Stimulated activated CD4-positive, alpha-beta T cell treated with anti-CD3 and anti-CD28 coated beads, Interleukin-2, amount 100 ng/mL, for 24 hours (primary cell): ENCODE measurements around the gene HEATR5B.

Experiments used
- DNase-seq, 2 donors: peaks; one replicate each; pipeline ENCODE4 v3.0.0-alpha.2; 2020

Gene HEATR5B

DNA sequence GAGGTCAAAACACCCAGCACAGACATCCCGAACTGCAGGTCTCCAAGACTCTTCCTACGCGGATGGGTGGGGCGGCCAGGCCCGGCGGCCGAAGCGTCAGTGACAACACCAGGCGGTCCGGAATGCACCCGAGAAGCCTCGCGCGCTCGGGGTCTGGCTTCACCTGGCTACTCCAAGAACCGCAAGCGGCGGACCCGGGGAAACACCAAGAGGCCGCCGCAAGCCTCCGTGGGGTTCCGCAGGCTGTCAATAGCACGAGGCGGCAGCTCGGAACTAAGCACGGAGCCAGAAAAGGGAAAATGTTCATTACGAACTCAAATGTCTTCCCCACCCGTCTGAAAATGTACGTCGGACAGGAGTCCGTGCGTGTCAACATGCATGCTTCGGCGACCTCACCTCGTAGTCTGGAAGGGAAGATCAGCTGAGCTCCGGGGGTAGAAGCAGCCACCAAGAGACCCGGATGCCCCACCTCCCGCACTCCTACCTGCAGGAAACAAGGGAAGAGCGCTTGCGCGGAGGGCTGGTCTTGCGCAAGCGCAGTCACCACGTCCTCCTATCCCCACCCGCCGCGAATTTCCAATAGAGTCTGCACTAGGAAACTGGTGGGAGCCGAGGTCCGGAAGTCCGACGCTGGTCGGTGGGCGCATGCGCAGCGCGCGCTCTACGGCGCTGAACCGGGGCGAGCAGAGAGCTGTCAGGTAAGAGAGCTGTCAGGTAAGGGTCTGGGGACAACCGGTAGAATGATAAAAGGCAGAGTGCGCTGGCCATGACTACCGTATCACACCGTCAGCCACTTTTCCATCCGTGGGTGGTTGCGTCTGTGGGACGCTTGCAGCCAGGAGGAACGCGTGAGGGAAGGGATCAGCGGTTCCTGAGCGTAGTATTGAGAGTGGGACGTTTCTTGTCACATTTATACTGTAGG lies at the start of gene HEATR5B, which contains the start of gene GPATCH11:
Gene HEATR5B, minus strand, starts transcription at position 500 of the 922 bp plus-strand sequence. CDS start 958 bp downstream, outside the sequence.
Gene GPATCH11, plus strand, starts transcription at position 646 of the 922 bp plus-strand sequence. CDS start 3,864 bp downstream, outside the sequence.
- peak; percentile 93 for DNase-seq

DNA sequence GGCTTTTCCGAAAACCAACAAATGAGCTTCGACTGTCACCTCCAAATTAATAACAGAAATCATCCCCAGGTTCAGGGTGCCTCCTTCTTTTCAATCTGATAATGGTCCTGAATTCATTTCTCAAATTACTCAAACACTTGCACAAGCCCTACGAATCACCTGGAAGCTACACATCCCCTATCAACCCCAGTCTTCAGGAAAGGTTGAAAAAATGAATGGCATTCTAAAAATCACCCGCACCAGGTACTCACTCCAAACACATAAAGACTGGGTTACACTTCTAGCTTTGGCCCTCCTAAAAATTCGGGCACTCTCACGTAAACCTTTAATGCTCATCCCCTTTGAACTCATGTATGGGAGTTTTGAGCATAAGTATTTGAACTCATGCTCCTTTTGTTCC lies 48.7 kb upstream of the HEATR5B start:
- no peak for DNase-seq

DNA sequence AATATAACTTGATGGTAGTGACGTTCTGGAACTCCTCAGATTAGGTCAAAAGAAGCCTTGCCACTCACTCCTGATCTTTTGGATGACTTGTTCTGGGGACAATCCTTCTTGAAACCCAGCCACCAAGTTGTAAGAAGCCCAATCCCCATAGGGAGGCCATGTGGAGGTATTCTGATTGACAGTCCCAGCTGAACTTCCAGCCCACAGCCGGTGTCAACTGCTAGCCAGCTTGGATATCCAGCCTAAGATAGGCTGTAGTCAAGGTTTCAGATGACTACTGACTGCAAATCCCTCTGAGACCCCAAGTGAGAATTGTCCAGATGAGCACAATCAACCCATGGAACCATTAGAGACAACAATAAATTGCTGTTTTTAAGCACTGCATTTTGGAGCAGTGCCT lies 41.2 kb upstream of the HEATR5B start:
- no peak for DNase-seq

DNA sequence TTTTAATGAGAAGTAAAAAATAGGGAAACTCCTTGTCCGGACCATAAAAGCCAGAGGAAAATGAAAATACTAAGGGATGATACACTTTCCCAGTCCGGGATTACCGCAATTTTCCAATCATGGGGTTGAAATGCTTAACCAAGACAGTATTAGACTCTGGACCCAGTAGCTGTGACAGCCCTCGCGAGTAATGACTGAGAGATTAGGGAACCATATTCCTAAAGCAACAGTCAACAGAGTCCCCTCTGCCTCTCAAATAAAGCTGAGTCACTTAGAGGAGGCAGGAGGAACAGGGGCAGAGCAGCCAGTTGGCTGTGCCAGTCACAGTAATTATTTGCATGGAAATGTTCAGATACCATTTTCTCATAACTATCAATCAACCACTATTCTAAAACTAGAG lies 35.0 kb upstream of the HEATR5B start:
- no peak for DNase-seq

DNA sequence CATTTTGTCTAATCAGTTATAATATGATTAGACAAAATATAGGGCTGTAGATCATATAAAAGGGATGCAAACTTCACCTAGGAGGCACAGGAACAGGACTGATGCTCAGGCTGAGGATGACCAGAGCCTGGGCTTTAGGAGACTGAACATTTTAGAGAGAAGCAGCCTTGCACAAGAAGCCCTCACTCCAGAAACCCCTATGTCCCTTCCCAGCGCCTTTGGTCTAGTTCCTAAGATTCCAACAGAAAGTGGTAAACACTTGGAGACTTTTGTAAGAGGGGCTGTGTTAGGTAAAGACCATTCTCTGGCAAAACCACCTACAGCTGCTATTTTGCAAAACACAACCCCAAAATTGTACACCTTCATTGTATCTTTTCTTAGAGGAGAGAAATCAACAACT lies 33.4 kb upstream of the HEATR5B start:
- no peak for DNase-seq

DNA sequence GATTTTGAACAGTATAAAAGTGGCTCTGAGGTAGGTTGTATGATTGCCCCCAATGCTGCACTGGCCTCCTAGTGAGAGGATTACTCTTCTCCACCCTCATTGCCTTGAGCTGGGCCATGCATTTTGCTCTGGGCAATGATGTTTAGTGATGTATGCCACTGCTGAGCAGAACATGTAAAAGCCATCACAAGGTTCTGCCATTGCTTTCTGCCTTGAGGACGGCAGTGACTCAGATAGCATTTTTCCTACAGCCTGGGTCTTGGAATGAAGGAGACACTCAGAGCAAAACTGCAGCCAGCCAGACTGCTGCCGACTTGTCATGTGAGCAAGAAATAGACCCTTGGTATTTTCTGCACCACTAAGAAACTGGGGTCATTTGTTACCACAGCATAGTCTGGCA lies 27.8 kb upstream of the HEATR5B start:
- no peak for DNase-seq

DNA sequence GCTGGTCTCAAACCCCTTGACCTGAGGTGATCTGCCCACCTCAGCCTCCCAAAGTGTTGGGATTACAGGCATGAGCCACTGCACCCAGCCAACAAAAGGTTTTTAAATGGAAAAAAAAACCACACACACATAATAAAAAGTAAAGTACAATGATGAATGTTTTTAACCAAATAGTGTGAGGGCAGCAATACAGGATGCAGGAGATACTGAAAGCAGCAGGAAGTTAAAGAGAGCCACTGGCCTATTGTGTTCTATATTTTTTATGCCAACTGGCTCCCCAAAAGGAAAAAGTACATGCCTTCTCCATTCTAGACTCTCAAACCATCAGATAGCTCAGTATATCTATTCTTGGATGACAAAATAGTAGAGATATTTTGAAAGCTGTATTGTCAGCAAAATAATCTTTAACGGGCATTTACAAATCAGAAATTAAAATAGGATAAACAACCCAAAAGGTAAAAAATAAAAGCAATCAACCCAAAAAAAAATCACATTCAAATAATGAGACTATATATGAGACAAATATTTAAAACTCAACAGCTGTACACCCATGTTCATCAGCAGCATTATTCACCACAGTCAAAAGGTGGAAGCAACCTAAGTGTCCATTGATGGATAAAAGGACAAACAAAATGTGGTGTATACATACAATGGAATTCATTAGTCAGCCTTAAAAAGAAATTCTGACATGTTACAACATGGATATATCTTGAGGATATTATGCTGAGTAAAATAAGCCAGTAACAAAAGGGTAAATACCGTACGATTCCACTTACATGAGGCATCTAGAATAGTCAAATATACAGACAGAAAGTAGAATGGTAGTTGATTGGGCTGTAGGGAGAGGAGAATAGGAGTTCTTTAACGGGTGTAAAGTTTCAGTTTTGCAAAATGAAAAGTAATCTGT lies 26.4 kb upstream of the HEATR5B start:
- no peak for DNase-seq

DNA sequence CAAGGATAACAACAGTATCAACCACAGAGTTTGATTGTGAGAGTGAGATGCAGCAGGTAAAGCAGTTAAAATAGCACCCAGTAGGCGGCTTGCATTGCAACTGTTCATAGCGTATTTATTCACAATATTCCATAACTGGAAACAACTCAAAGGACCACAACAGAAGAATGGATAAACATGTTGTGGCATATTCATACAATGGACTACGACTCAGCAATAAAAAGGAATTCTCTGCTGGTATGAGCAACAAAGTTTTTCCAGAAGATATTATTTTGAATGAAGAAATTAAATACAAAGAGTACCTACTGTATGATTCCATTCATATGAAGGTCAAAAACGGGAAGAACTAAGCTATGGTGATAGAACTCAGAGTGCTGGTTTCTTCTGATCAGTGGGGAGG lies 25.4 kb upstream of the HEATR5B start:
- no peak for DNase-seq

DNA sequence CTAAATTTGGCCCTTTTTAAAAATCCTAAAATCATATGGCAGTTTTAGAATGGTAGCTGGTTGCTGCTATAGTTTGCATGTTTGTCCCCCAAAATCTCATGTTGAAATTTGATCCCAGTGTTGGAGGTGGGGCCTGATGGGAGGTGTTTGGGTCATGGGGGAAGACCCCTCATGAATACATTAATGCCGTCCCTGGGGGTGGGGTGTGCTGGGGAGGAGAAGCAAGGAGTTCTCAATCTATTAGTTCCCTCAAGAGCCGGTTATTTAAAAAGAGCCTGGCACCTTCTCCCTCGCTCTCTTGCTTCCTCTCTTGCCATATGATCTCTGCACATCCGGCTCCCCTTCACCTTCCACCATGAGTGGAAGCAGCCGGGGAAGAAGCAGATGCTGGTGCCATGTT lies 21.0 kb upstream of the HEATR5B start:
- DNase-seq: no peak

DNA sequence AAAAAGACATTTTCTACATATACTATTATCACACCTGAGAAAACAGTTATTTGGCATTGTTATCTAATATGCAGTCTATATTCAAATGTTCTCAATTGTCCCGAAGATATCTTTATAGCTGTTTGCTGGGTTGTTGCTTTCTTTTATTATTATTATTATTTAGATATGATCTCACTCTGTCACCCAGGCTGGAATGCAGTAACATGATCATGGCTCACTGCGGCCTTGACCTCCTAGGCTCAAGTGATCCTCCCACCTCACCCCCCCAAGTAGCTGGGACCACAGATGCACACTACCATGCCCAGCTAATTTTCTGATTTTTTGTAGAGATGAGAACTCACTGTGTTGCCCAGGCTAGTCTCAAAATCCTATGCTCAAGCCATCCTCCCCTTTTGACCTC lies 20.0 kb upstream of the HEATR5B start:
- no peak for DNase-seq

DNA sequence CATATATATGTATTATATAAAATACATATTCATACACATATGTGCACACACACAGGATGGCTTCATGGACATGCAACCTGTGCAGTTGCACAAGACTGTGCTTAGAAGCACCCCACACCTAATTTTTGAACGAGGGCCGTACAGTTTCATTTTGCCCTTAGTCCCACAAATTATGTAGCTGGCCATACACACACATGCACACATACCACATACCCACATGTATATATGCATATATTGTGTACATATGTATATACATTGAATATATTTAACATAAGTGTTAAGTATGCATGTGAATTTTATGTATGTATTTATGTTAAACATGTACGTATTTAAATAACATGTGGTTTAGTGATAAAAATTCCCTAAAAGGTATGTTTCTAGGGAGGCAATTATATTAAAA lies 18.4 kb upstream of the HEATR5B start:
- DNase-seq: no peak

DNA sequence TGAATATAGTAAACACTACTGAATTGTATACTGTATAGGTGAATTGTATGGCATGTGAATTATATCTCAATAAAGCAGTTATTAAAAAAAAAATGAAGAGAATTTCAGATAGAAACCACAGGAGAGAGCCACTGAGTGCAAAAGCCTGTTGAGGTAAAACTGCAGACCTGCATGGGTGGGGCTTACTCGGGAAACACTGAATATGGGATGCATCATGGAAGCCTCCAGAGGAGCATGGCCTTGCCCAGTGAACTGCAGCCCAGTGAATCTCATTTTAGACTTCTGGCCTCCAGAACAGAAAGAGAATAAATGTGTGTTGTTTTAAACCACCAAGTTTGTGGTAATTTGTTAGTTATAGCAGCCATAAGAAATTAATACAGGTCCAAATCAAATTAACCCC lies 15.9 kb upstream of the HEATR5B start:
- DNase-seq: no peak

DNA sequence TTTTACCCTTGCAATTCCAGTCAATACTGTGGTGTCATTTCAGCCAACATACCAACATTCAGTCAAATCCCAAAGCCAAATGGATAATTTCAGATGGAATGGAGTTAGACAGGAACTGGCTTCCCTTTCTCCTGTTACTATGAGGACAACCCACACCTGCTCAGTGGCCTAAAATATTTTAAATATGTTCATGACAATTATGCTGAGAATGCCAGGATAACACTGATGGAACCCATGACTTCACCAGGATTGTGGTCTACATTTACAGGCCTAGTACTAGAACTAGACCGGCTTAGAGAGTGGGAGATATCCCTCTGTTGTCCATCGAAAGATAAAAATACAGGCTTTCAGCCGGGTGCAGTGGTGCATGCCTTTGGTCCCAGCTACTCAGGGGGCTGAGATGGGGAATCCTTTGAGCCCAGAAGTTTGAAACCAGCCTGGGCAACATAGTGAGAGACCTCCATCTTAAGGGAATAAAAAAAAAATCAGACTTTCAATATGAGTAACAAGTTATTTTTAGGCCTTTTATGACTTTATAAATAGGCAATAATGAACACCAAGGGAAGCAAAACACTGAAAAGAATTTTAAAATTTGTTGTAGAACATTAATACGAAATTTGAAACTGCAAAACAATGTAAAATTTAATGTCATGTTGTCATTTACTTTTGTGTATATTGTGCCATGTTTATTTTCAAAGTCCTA lies 14.4 kb upstream of the HEATR5B start:
- DNase-seq: no peak

DNA sequence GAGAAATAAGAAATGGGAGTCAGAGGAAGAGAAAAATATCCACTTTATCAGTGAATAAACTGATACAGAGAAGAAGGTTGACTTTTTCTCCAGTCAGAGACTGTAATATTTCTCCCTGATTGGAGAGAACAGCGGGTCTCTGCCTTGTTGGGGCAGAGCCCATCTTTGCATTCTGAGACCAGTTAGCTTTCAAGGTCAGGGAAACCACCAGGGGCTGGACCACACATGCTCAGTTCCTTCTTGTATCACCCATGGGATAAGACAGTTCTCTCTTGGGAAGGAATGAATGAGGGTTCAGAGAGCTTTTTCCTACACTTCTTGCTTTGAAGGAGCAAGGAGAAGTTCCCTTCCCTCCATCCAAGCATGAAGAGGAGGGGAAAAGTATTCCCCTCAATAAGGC lies 12.4 kb upstream of the HEATR5B start:
- no peak for DNase-seq

DNA sequence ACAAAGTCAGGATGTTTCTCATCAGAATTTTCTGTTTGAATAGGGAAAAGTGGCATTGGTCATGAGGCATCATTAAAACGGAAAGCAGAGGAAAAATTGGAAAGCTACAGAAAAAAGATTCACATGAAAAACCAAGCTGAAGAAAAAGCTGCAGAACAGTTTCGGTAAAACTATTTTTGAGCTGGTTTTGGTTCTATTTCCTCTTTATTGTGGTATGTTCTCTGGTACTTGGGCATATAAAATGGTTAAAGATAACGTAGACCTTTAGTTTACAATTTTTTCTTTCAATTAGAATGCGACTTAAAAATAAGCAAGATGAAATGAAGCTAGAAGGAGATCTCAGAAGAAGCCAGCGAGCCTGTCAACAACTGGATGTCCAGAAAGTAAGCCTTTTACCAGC lies 7.7 kb upstream of the HEATR5B start:
- DNase-seq: no peak

DNA sequence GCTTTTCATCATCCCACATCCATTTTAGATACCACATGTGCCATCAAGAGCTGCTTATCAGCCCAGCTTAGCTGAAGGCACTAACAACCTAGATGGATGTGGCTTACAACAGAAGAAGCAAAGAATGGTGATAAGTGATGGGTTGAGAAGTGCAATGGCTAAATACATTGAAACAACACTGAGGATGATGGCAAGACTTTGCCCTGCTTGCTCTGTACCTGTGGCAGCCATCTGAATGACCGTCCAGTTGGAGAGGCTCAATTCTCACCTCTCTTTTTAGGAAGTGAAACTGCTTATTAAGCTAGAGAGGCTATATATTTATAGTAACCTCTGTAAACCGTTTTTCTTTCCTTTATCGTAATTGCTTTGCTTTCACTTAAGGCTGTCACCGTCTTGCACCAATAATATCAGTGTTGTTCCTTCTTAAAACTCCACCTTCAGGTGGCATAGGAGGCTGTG lies 5.9 kb upstream of the HEATR5B start:
- DNase-seq: no peak

DNA sequence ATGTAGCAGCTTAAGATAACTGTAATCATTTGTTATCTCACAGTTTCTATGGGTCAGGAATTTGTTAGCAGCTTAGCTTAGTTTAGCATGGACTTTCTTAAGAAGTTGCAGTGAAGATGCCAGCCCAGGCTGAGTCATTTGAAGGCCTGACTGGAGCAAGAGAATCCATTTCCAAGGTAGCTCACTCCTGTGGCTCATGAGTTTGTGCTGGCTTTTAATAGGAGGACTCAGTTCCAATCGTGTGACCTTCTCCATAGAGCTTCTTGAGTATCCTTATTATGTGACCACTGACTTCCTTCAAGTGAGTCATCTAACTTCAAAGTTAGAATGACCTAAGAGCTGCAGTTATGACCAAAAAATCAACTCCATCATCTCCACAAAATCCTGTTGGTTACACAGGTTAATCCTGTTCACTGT lies 1.6 kb upstream of the HEATR5B start:
- DNase-seq: no peak

DNA sequence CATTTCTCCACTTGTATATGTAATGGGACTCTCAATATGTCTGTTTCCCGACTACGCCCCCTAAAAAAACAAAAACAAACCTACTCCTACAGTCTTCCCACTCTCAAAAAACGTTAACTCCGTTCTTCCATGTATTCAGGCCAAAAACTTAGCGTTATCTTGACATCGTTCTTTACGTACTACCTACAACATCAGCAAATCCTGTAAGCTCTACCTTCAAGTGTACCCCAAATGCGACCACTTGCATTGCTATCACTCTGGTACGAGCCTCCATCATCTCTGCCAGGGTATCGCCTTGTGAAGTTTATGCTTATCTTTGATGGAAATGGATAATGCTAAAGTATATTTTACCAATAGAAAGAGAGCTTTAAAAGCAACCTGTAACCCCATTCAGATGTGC lies 625 bp upstream of the HEATR5B start:
- no peak for DNase-seq

DNA sequence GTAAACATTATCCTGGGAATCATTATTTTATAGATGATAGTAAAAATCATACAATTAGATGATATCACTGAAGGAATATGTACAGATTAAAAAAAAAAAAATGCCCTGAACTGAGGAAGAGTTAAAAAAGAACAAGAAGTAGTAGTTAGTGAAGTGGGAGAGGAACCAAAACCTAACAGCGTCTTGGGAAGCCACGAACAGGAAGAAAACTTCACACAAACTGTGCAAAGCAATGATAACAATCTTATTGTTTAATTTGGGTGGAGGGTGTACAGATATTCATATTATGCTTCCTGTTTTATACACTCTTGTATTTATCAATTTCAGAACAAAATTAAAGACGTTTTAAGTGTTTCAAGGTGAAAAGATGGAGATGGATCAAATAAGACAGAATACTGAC lies 3.5 kb downstream of the HEATR5B start:
- no peak for DNase-seq

DNA sequence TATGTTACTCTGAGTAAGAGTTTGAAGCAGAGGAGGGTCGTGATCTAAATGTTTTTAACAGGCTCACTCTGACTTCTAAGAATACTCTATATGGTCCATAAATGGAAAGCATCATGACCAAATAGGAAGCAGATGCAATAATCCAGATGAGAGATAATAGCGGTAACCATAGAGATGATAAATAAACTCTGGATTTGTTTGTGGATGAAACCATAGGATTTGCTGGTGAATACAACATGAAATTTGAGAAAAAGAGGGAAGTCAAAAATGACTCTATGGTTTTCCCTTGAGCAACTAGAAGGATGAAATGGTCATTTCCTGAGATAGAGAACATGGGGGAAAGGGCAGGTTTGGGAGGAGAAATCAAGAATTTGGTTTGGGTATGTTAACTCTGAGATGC lies 3.9 kb downstream of the HEATR5B start:
- no peak for DNase-seq

DNA sequence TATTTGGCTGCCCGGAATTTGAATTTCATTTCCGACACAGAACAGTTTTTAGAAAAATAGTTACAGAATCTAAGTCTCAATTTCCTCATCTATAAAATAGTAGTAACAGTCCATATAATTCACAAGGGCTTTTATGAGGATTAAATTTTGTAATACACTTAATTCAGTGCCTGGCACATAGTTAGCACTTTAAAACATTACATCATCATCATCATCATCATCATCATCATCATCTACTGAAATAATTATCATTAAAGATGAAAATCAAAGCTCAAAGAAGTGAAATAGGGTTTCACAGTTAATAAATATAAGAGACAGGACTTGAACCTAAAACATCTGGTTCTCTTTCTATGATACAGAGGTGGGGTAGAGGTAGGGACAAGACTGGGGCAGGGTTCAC lies 13.2 kb downstream of the HEATR5B start:
- no peak for DNase-seq

DNA sequence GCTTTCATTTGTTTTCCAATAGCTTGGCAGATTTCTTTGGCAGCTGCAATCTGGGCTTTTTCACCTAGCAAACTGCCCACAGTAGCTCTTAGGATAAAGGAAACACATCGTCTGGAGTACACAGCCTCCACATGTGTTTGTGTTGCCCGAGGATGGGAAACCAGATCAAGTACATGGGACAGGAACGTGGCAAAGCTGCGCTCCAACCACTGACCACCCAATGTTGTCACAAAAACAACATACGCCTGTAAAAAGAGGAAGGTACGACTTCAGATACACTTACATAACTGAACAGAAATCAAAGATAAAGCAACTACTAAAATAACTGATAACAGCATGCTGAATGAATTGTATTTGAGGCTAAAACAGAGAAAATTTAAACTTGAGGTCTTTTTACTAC lies 15.5 kb downstream of the HEATR5B start:
- no peak for DNase-seq

DNA sequence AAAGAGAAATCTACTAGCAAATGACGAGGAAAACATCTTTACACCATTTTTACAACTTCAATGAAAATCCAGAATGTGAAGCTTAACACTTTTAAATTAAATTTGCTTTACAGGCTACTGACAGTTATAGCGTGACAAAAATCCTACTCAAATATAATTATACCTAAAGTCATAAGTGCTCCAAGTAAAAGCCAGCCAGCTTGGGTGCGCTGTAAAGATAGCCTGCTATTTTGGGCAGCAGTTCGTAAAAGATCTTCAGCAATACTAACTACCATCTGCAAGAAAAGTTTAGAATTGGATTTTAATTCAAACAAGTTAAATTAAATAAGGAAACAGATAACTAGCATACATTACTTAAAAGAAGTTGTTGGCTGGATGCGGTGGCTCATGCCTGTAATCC lies 22.4 kb downstream of the HEATR5B start:
- no peak for DNase-seq
